ENCODE measurements around the gene RMDN2.

DNA sequence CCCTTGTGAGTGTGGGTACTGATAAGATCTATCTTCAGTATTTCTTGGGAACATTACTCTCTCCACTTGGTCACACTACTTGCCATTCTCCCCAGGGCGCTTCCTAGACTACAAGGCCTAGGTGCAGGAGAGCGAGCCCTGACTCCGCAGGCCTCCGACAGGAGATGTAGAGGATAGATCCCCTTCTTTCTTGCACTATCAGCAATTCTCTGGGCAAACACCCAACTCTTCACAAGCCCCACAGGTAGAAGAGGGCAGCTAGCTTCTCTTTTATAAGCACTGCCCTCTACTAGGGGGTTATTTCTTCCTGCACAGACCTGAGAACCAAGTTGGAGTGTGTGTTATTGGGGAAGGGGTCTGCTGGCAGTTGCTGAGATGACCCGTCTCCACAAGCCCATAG lies 10.7 kb upstream of the RMDN2 start:
- TF ChIP-seq CTCF (IDR thresholded peaks at IDR 0.05; ENCODE audit: insufficient read depth, low read length, poor library complexity, severe bottlenecking) (no peak), EZH2phosphoT487 (conservative IDR thresholded peaks at IDR 0.05; ENCODE audit: low read length) (no peak)
